A549 (cell line): ENCODE results near the gene SLC10A1. TPM values are rescaled to one million over a fixed set of nuclear protein-coding genes. Genes with fewer than 3 reads are reported as not detected.

Experiments used
- ATAC-seq, 2 experiments: fragments of 200-7000 bp in 1 of 2; fragments of >200 bp in 1 of 2; cut with Nextera tagmentation in 1 of 2; cut with Tn5 transposase in 1 of 2; 3 replicates each; pipeline versions ENCODE4 v1.8.0 to v1.9.1; 2018 to 2020; ENCODE audit warnings: mild to moderate bottlenecking in 1 of 2, moderate library complexity in 1 of 2
- CTCF ChIA-PET: fragments of 300-600 bp; sonication (Branson Sonifier 250); formaldehyde crosslinking; extraction: SDS; loops from one replicate; lab custom pipeline; 2021; ENCODE audit warnings: antibody characterized with exemption, inconsistent platforms; lab: Yijun Ruan, JAX
- POLR2A ChIA-PET: fragments of 350-600 bp; formaldehyde crosslinking; extraction: SDS; loops from one replicate; lab custom pipeline; 2021; ENCODE audit warnings: antibody characterized with exemption, inconsistent platforms; lab: Yijun Ruan, JAX
- DNase-seq, 2 experiments: peaks; one replicate each; pipeline versions ENCODE4 v3.0.0 to v3.0.0-alpha.2; 2011 to 2016; ENCODE audit warnings: low read depth in 1 of 2, low spot score in 1 of 2
- FAIRE-seq: peaks from 2 replicates; lab custom pipeline; 2011; peaks lifted over from hg19 to GRCh38; lab: Jason Lieb, UNC
- H3K27ac ChIP-seq, 2 experiments: fragments of >200 bp; sonication (Bioruptor Twin); formaldehyde crosslinking; 3 replicates each; pipeline ENCODE4 v1.5.1; 2016 to 2017
- H3K4me1 ChIP-seq: fragments of >200 bp; sonication (Bioruptor Twin); formaldehyde crosslinking; 3 replicates; pipeline ENCODE4 v1.6.1; 2016
- H3K4me2 ChIP-seq: fragments of >200 bp; sonication (Bioruptor Twin); formaldehyde crosslinking; 3 replicates; pipeline ENCODE4 v1.6.1; 2016
- H3K4me3 ChIP-seq: fragments of >200 bp; sonication (Bioruptor Twin); formaldehyde crosslinking; 3 replicates; pipeline ENCODE4 v1.5.1; 2016
- H3K9me3 ChIP-seq: fragments of >200 bp; sonication (Bioruptor Twin); formaldehyde crosslinking; 3 replicates; pipeline ENCODE4 v1.6.1; 2016
- BHLHE40 ChIP-seq: IDR thresholded peaks from 2 replicates; pipeline ENCODE4 v1.6.1; 2012; ENCODE audit warnings: low read depth, low read length, inconsistent platforms
- CBX2 ChIP-seq: fragments of 200-600 bp; sonication (generic); IDR thresholded peaks from 2 replicates; pipeline ENCODE4 v1.6.1; 2016; ENCODE audit warnings: low read depth, mild to moderate bottlenecking, borderline replicate concordance
- CHD2 ChIP-seq: fragments of 150-350 bp; IDR thresholded peaks from 2 replicates; pipeline ENCODE4 v1.6.1; 2014; ENCODE audit warnings: low read length; ENCODE audit not compliant: partially characterized antibody
- CHD4 ChIP-seq: fragments of 200-600 bp; sonication (generic); IDR thresholded peaks from 2 replicates; pipeline ENCODE4 v1.6.1; 2016; ENCODE audit warnings: antibody characterized with exemption, mild to moderate bottlenecking, borderline replicate concordance
- EHF ChIP-seq: fragments of 250-450 bp; sonication (Bioruptor Pico); IDR thresholded peaks from 2 replicates; pipeline ENCODE4 v1.5.0; 2020; ENCODE audit warnings: mild to moderate bottlenecking
- FOSB ChIP-seq: fragments of 250-450 bp; sonication (Bioruptor Pico); IDR thresholded peaks from 2 replicates; pipeline ENCODE4 v1.5.0; 2020; ENCODE audit warnings: mild to moderate bottlenecking, moderate library complexity
- FOXS1 ChIP-seq: fragments of 250-450 bp; sonication (Bioruptor Pico); IDR thresholded peaks from 2 replicates; pipeline ENCODE4 v1.5.0; 2020; ENCODE audit warnings: mild to moderate bottlenecking, moderate library complexity
- HEYL ChIP-seq: fragments of 250-450 bp; sonication (Bioruptor Pico); IDR thresholded peaks from 2 replicates; pipeline ENCODE4 v1.8.0; 2021; ENCODE audit warnings: mild to moderate bottlenecking, moderate library complexity
- HOXA7 ChIP-seq: fragments of 250-450 bp; sonication (Bioruptor Pico); IDR thresholded peaks from 2 replicates; pipeline ENCODE4 v1.5.0; 2020; ENCODE audit warnings: mild to moderate bottlenecking, moderate library complexity
- HOXB5 ChIP-seq: fragments of 250-450 bp; sonication (Bioruptor Pico); IDR thresholded peaks from 2 replicates; pipeline ENCODE4 v1.5.0; 2020; ENCODE audit warnings: mild to moderate bottlenecking, moderate library complexity
- JUN ChIP-seq, 2 experiments: fragments of >200 bp; sonication (Bioruptor Twin); formaldehyde crosslinking; IDR thresholded peaks; 2 replicates in 1 of 2; 3 replicates in 1 of 2; pipeline ENCODE4 v1.6.1; 2016 to 2017
- KDM1A ChIP-seq: fragments of 200-600 bp; sonication (generic); IDR thresholded peaks from 2 replicates; pipeline ENCODE4 v1.6.1; 2016; ENCODE audit warnings: low read depth, mild to moderate bottlenecking
- MAFK ChIP-seq: fragments of 450-650 bp; IDR thresholded peaks from 2 replicates; pipeline ENCODE4 v1.6.1; 2014; ENCODE audit not compliant: partially characterized antibody
- MAZ ChIP-seq: fragments of 150-350 bp; IDR thresholded peaks from 2 replicates; pipeline ENCODE4 v1.6.1; 2014; ENCODE audit warnings: antibody characterized with exemption, low read depth, low read length, borderline replicate concordance
- NFE2L2 ChIP-seq: fragments of 150-350 bp; conservative IDR thresholded peaks from 2 replicates; pipeline ENCODE4 v1.6.1; 2014; ENCODE audit warnings: low read length
- NPAS2 ChIP-seq: fragments of 250-450 bp; sonication (Bioruptor Pico); IDR thresholded peaks from 2 replicates; pipeline ENCODE4 v1.8.0; 2022; ENCODE audit warnings: mild to moderate bottlenecking, moderate library complexity, borderline replicate concordance
- NR3C1 ChIP-seq: fragments of >200 bp; sonication (Bioruptor Twin); formaldehyde crosslinking; IDR thresholded peaks from 3 replicates; pipeline ENCODE4 v1.6.1; 2017
- PHF8 ChIP-seq: fragments of 200-600 bp; sonication (generic); IDR thresholded peaks from 2 replicates; pipeline ENCODE4 v1.6.1; 2016; ENCODE audit warnings: low read depth, mild to moderate bottlenecking, antibody characterized with exemption, moderate library complexity, borderline replicate concordance
- POLR2A ChIP-seq: IDR thresholded peaks from 2 replicates; pipeline ENCODE4 v1.6.1; 2012; ENCODE audit warnings: mild to moderate bottlenecking, low read length
- POLR2AphosphoS2 ChIP-seq: conservative IDR thresholded peaks from 2 replicates; pipeline ENCODE4 v1.6.1; 2012; ENCODE audit warnings: low read length, improper control_type of control experiment, inconsistent platforms
- RCOR1 ChIP-seq: fragments of 150-350 bp; IDR thresholded peaks from 2 replicates; pipeline ENCODE4 v1.6.1; 2014; ENCODE audit warnings: antibody characterized with exemption, low read length, low read depth
- RFX5 ChIP-seq: fragments of 450-650 bp; IDR thresholded peaks from 2 replicates; pipeline ENCODE4 v1.7.1; 2014; ENCODE audit warnings: antibody characterized with exemption, mild to moderate bottlenecking, moderate library complexity
- RNF2 ChIP-seq: fragments of 200-600 bp; sonication (generic); IDR thresholded peaks from 2 replicates; pipeline ENCODE4 v1.6.1; 2016; ENCODE audit warnings: low read depth, mild to moderate bottlenecking, antibody characterized with exemption, moderate library complexity, borderline replicate concordance
- SREBF2 ChIP-seq: fragments of 450-650 bp; IDR thresholded peaks from 2 replicates; pipeline ENCODE4 v1.6.1; 2014; ENCODE audit warnings: mild to moderate bottlenecking, moderate library complexity
- ZSCAN20 ChIP-seq: fragments of 250-450 bp; sonication (Bioruptor Pico); IDR thresholded peaks from 2 replicates; pipeline ENCODE4 v1.8.0; 2022; ENCODE audit warnings: mild to moderate bottlenecking, moderate library complexity
- WGBS: methylation state at CpG from one replicate; pipeline ENCODE4 v1.1.6; 2017; ENCODE audit errors: missing lambda C conversion rate; 5-methylcytosine and 5-hydroxymethylcytosine counted together
- polyA plus RNA-seq, 4 experiments: library from polyadenylated mRNA; depleted of rRNA in 3 of 4; stranded (reverse); fragments of >200 nt; fragmentation: RNase III in 1 of 4; extraction: RNeasy Plus Mini Kit Qiagen cat#74134 plus additional on column Dnase treatment in 1 of 4; gene quantifications; 2 replicates in 3 of 4; 3 replicates in 1 of 4; pipeline ENCODE4 v1.2.3, GENCODE V29; 2011 to 2017
- TF ChIP-seq, protein P1 (sequence below): fragments of 250-450 bp; sonication (Bioruptor Pico); IDR thresholded peaks from 2 replicates; pipeline ENCODE4 v1.5.0; 2020; ENCODE audit warnings: low read depth, mild to moderate bottlenecking, moderate library complexity
- TF ChIP-seq, protein P2 (sequence below): fragments of 150-350 bp; IDR thresholded peaks from 2 replicates; pipeline ENCODE4 v1.6.1; 2014; ENCODE audit warnings: low read depth, mild to moderate bottlenecking, low read length
- TF ChIP-seq, protein P3 (sequence below): fragments of 250-450 bp; sonication (Bioruptor Pico); IDR thresholded peaks from 2 replicates; pipeline ENCODE4 v1.5.0; 2021; ENCODE audit warnings: mild to moderate bottlenecking, moderate library complexity, borderline replicate concordance

SLC10A1 gene
- polyA plus RNA-seq, 2 of the 4 experiments (the other 2 are of a cell fraction) = not detected

- TF ChIP-seq, protein P1, sequence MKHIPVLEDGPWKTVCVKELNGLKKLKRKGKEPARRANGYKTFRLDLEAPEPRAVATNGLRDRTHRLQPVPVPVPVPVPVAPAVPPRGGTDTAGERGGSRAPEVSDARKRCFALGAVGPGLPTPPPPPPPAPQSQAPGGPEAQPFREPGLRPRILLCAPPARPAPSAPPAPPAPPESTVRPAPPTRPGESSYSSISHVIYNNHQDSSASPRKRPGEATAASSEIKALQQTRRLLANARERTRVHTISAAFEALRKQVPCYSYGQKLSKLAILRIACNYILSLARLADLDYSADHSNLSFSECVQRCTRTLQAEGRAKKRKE (CRISPR knock-in tag) = no peak
These were observed 33.1 kb downstream of the SLC10A1 start (continued) for GRCh38 chr14:69763761-69764510.

DNA sequence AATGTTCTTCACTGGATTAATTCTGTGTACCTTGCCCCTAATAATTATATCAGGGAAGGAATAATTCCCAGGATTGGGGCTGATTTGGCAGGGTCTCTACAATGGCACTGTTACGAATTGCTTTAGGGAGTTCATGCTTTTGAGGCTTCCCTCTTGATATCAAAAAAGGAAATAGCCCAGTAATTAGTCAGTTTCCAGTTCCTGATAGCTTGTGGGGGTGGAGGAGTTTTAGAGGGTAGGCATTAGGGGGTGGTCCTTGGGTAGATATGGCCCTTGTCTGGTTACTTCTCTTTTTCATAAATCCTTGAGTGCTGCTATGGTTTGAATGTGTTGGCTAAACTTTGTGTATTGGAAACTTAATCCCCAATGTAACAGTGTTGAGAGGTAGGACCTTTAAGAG lies 36.2 kb downstream of the SLC10A1 start:
- no peaks in the 10 kb centered on the region for H3K9me3 ChIP-seq
- no peak for ATAC-seq
- DNase-seq = no peak
- ChIA-PET POLR2A (no interaction called here), CTCF (no interaction called here)
- no peak overlapping the region for H3K4me2 ChIP-seq
- WGBS = 42% methylated on average over 1 of the region's 1 CpG
- H3K4me3 ChIP-seq = no peak overlapping the region
- H3K27ac ChIP-seq = no peak overlapping the region
- no peak for FAIRE-seq
- no peak for TF ChIP-seq SREBF2
- no peak for TF ChIP-seq CBX2
- no peak for TF ChIP-seq ZSCAN20 (CRISPR knock-in tag)
- TF ChIP-seq POLR2A = no peak
- TF ChIP-seq FOXS1 (CRISPR knock-in tag) = no peak
- TF ChIP-seq HEYL (CRISPR knock-in tag) = no peak
- TF ChIP-seq, protein P2, sequence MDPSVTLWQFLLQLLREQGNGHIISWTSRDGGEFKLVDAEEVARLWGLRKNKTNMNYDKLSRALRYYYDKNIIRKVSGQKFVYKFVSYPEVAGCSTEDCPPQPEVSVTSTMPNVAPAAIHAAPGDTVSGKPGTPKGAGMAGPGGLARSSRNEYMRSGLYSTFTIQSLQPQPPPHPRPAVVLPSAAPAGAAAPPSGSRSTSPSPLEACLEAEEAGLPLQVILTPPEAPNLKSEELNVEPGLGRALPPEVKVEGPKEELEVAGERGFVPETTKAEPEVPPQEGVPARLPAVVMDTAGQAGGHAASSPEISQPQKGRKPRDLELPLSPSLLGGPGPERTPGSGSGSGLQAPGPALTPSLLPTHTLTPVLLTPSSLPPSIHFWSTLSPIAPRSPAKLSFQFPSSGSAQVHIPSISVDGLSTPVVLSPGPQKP = no peak
- TF ChIP-seq MAFK = no peak
- no peak for TF ChIP-seq NFE2L2
- TF ChIP-seq RCOR1 = no peak
- TF ChIP-seq EHF = no peak
- TF ChIP-seq CHD4 = no peak
- no peak for TF ChIP-seq MAZ
- no peak for TF ChIP-seq KDM1A
- TF ChIP-seq CHD2 = no peak
- TF ChIP-seq NPAS2 (CRISPR knock-in tag) = no peak
- TF ChIP-seq, all 56 proteins: peak for 0
- no peaks in the 10 kb centered on the region for H3K4me1 ChIP-seq

DNA sequence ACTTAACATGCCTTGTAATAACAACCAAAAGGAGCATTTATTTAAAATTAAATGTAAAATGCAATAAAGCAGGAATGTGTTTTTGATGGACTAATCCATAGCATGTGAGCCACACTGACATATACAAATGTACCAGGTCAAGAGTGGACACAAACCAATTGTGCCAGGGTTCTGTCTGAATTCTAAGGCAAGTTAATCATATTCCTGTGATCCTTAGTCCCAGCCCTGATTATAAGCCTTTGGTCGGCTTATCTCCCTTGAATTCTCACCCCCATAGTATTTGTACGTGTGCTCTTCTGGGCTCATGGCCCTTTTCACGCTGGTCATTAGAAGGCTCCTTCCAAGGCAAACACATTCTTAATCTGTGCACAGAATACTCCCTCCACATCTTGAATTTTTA lies 40.7 kb downstream of the SLC10A1 start:
- FAIRE-seq = no peak
- WGBS = 56% methylated on average over 3 of the region's 3 CpGs

GRCh38 chr14:69755784-69756183 lies 41.3 kb downstream of the SLC10A1 start:
- no peak for TF ChIP-seq JUN (IDR thresholded peaks at IDR 0.05)
- TF ChIP-seq NR3C1 = no peak
- TF ChIP-seq, protein P3, sequence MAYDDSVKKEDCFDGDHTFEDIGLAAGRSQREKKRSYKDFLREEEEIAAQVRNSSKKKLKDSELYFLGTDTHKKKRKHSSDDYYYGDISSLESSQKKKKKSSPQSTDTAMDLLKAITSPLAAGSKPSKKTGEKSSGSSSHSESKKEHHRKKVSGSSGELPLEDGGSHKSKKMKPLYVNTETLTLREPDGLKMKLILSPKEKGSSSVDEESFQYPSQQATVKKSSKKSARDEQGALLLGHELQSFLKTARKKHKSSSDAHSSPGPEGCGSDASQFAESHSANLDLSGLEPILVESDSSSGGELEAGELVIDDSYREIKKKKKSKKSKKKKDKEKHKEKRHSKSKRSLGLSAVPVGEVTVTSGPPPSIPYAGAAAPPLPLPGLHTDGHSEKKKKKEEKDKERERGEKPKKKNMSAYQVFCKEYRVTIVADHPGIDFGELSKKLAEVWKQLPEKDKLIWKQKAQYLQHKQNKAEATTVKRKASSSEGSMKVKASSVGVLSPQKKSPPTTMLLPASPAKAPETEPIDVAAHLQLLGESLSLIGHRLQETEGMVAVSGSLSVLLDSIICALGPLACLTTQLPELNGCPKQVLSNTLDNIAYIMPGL (CRISPR knock-in tag) = no peak
- TF ChIP-seq FOSB (CRISPR knock-in tag) = no peak
- H3K27ac ChIP-seq = no peak overlapping the region; a peak in 1 of 6 replicates
- 55% methylated on average over 2 of the region's 2 CpGs for WGBS
- no peak overlapping the region for H3K4me3 ChIP-seq
- no peak for ATAC-seq
- no peaks in the 10 kb centered on the region for H3K9me3 ChIP-seq
- no peak for DNase-seq
- no peak overlapping the region for H3K4me2 ChIP-seq
- FAIRE-seq = no peak
- ChIA-PET CTCF (no interaction called here), POLR2A (interaction anchor here (0.8 kb wide), 1 partner anchor 11 kb away, joined by 4 read pairs; the partner anchor contains the start of gene SRSF5)
- H3K4me1 ChIP-seq = no peaks in the 10 kb centered on the region

More for the DNA sequence above, 40.7 kb downstream of the SLC10A1 start:
- Histone ChIP-seq H3K4me1 (no peaks in the 10 kb centered on the region), H3K4me3 (no peak overlapping the region), H3K4me2 (no peak overlapping the region), H3K27ac (no peak overlapping the region), H3K9me3 (no peaks in the 10 kb centered on the region)
- ChIA-PET CTCF (no interaction called here), POLR2A (no interaction called here)
- ATAC-seq = no peak
- DNase-seq = no peak
- no peak for TF ChIP-seq RFX5
- no peak for TF ChIP-seq FOSB (CRISPR knock-in tag)
- no peak for TF ChIP-seq RNF2
- no peak for TF ChIP-seq POLR2AphosphoS2
- TF ChIP-seq MAFK = no peak
- no peak for TF ChIP-seq HOXB5 (CRISPR knock-in tag)
- no peak for TF ChIP-seq BHLHE40
- no peak for TF ChIP-seq EHF
- TF ChIP-seq HOXA7 (CRISPR knock-in tag) = no peak
- TF ChIP-seq PHF8 = no peak
- no peak for TF ChIP-seq SREBF2
